ENCODE measurements around the gene PARD3B.

PARD3B gene

DNA sequence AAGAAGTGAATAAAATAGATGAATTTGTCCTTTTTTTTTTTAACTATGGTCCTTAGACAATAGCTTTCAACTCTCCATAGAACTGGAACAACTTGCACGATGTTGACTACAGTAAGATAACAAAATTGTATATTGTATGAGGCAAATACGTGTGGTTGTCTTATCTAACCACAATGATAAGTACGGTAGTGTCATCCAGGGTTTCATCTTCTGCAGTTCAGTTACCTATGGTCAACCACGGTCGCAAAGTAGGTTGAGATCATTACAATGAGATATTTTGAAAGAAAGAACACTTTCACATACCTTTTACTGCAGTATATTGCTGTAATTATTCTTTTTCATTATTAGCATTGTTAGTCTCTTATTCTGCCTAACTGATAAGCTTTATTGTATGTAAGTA is 295.2 kb downstream of the PARD3B start:
- no peaks in the 10 kb centered on the region for H3K27me3 ChIP-seq (ENCODE audit: control insufficient read depth, low read length)
- H3K79me2 ChIP-seq (ENCODE audit: control insufficient read depth, low read length) = no peaks in the 10 kb centered on the region
- no peaks in the 10 kb centered on the region for H3K9me2 ChIP-seq (replicated peaks; ENCODE audit: control insufficient read depth, low read length)
- H3K4me1 ChIP-seq (ENCODE audit: control insufficient read depth, low read length) = no peaks in the 10 kb centered on the region
- H3K4me3 ChIP-seq (ENCODE audit: low read length) = no peak overlapping the region
- no peaks in the 10 kb centered on the region for H3K9me3 ChIP-seq (ENCODE audit: control insufficient read depth, insufficient read depth, low read length)
- no peak overlapping the region for H3K27ac ChIP-seq (ENCODE audit: low read depth, low read length)
- no peaks in the 10 kb centered on the region for H4K20me1 ChIP-seq (ENCODE audit: control insufficient read depth, insufficient read depth, low read depth, low read length)
- no peaks in the 10 kb centered on the region for H3K36me3 ChIP-seq (ENCODE audit: control insufficient read depth, low read length)
- TF ChIP-seq, protein P1, sequence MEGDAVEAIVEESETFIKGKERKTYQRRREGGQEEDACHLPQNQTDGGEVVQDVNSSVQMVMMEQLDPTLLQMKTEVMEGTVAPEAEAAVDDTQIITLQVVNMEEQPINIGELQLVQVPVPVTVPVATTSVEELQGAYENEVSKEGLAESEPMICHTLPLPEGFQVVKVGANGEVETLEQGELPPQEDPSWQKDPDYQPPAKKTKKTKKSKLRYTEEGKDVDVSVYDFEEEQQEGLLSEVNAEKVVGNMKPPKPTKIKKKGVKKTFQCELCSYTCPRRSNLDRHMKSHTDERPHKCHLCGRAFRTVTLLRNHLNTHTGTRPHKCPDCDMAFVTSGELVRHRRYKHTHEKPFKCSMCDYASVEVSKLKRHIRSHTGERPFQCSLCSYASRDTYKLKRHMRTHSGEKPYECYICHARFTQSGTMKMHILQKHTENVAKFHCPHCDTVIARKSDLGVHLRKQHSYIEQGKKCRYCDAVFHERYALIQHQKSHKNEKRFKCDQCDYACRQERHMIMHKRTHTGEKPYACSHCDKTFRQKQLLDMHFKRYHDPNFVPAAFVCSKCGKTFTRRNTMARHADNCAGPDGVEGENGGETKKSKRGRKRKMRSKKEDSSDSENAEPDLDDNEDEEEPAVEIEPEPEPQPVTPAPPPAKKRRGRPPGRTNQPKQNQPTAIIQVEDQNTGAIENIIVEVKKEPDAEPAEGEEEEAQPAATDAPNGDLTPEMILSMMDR (IDR thresholded peaks at IDR 0.05; ENCODE audit: low read depth, low read length, poor library complexity, severe bottlenecking) = no peak
- TF ChIP-seq EZH2phosphoT487 (IDR thresholded peaks at IDR 0.05; ENCODE audit: borderline replicate concordance, low read length) = no peak
- H3F3A ChIP-seq (ENCODE audit: control insufficient read depth, insufficient read depth) = no peaks in the 10 kb centered on the region
- no peak overlapping the region for H3K4me2 ChIP-seq (ENCODE audit: low read length)

DNA sequence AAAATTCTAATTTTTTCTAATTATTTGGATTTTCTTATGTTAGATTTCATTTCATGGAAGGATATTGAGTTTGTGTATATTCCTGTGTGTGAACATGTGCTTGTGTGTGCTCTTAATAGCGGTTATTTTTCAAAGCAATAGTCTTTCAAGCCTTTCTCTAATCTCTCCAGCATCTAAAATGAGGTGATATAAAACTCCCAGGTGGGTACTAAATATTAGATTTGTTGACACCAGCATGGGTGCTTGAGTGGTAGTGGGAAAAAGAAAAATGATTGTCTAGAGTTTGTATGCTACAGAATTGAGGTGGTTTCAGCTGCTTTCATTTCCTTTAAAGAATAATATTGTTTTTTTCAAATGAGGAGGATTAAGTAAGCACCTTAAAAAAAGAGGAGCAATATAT is 296.8 kb downstream of the PARD3B start:
- no peaks in the 10 kb centered on the region for H3K27me3 ChIP-seq (ENCODE audit: control insufficient read depth, low read length)
- H3K36me3 ChIP-seq (ENCODE audit: control insufficient read depth, low read length) = no peaks in the 10 kb centered on the region
- TF ChIP-seq EZH2phosphoT487 (IDR thresholded peaks at IDR 0.05; ENCODE audit: borderline replicate concordance, low read length) = no peak
- TF ChIP-seq, protein P1 (IDR thresholded peaks at IDR 0.05; ENCODE audit: low read depth, low read length, poor library complexity, severe bottlenecking) = no peak
- no peaks in the 10 kb centered on the region for H3K9me3 ChIP-seq (ENCODE audit: control insufficient read depth, insufficient read depth, low read length)
- no peaks in the 10 kb centered on the region for H4K20me1 ChIP-seq (ENCODE audit: control insufficient read depth, insufficient read depth, low read depth, low read length)
- no peaks in the 10 kb centered on the region for H3K79me2 ChIP-seq (ENCODE audit: control insufficient read depth, low read length)
- no peak overlapping the region for H3K4me3 ChIP-seq (ENCODE audit: low read length)
- H3K27ac ChIP-seq (ENCODE audit: low read depth, low read length) = no peak overlapping the region
- no peaks in the 10 kb centered on the region for H3F3A ChIP-seq (ENCODE audit: control insufficient read depth, insufficient read depth)
- no peaks in the 10 kb centered on the region for H3K4me1 ChIP-seq (ENCODE audit: control insufficient read depth, low read length)
- no peaks in the 10 kb centered on the region for H3K9me2 ChIP-seq (replicated peaks; ENCODE audit: control insufficient read depth, low read length)
- no peak overlapping the region for H3K4me2 ChIP-seq (ENCODE audit: low read length)

DNA sequence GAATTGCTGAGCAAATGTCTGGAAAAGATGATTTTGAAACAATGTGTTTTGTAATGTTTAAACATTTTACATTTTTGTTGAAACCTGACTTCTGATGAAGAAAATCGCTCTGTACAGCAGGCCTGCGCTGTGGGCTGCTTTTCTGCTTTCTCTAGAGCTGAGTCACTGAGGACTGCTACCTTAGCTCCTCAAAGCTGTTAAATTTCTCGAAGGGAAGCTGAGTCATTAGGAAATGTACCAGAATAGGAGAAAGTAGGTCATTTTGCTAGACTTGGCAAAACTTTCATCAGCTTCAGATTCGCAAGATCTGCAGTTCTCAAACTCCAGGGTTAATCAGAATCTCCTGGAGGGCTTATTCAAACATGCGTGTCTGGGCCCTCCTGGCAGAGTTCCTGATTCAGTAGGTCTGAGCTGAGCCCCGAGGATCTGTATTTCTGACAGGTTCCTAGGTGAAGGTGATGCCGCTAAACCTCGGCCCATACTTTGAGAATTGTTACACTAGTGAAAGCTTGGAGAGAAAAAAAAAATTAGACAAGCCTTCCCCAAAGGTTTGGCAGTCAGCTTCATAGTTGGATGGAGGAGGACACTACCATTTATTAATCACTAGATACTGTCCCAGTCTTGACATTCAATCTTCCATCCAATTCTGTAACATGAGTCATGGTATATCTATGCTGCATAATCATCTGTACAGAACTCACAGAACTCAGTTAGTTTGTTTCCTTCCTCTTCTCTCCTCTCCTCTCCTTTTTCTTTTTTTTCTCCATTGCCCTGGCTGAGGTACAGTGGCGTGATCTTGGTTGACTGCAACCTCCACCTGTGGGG is 297.6 kb downstream of the PARD3B start:
- no peaks in the 10 kb centered on the region for H3K79me2 ChIP-seq (ENCODE audit: control insufficient read depth, low read length)
- no peaks in the 10 kb centered on the region for H3K27me3 ChIP-seq (ENCODE audit: control insufficient read depth, low read length)
- H3K9me3 ChIP-seq (ENCODE audit: control insufficient read depth, insufficient read depth, low read length) = no peaks in the 10 kb centered on the region
- H3F3A ChIP-seq (ENCODE audit: control insufficient read depth, insufficient read depth) = no peaks in the 10 kb centered on the region
- TF ChIP-seq EZH2phosphoT487 (IDR thresholded peaks at IDR 0.05; ENCODE audit: borderline replicate concordance, low read length) = no peak
- TF ChIP-seq, protein P1 (IDR thresholded peaks at IDR 0.05; ENCODE audit: low read depth, low read length, poor library complexity, severe bottlenecking) = no peak
- H4K20me1 ChIP-seq (ENCODE audit: control insufficient read depth, insufficient read depth, low read depth, low read length) = no peaks in the 10 kb centered on the region
- H3K27ac ChIP-seq (ENCODE audit: low read depth, low read length) = no peak overlapping the region
- H3K4me1 ChIP-seq (ENCODE audit: control insufficient read depth, low read length) = no peaks in the 10 kb centered on the region
- no peak overlapping the region for H3K4me3 ChIP-seq (ENCODE audit: low read length)
- H3K36me3 ChIP-seq (ENCODE audit: control insufficient read depth, low read length) = no peaks in the 10 kb centered on the region
- no peaks in the 10 kb centered on the region for H3K9me2 ChIP-seq (replicated peaks; ENCODE audit: control insufficient read depth, low read length)
- H3K4me2 ChIP-seq (ENCODE audit: low read length) = no peak overlapping the region
